ENCODE results near the gene IGSF8.

The IGSF8 gene

DNA sequence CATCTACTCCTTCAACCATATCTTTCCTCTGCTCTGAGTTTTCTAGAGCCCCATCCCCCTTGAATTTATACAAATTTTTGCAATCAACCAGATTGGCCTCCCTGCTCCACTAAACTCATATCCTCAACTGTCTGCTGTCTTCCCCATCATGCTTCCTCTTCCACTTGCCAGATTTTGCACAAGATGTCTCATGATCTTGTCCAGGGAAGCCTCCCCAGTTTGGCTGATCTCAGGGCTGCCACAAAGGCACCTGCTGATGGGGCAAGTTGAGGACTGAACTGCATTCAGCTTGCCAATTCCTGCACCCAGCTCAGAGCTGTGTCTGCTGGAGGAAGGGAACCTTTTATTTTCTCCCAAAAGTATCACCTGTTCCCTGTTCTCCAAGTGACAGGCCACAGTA lies 20.9 kb downstream of the IGSF8 start:
- H3K27ac Mint-ChIP-seq, result no peak overlapping the region
- TF ChIP-seq CTCF (IDR thresholded peaks at IDR 0.05), result no peak
- no peaks in the 10 kb centered on the region for H3K9me3 Mint-ChIP-seq
- H3K4me3 Mint-ChIP-seq, result no peak overlapping the region
- H3K4me1 Mint-ChIP-seq, result no peaks in the 10 kb centered on the region
- no peak for DNase-seq
- H3K36me3 Mint-ChIP-seq (ENCODE audit: low read depth), result no peaks in the 10 kb centered on the region
- peaks cover 95% of the 10 kb centered on the region for H3K27me3 Mint-ChIP-seq (ENCODE audit: low read depth, poor library complexity)

- no peak for DNase-seq
- no peaks in the 10 kb centered on the region for H3K9me3 Mint-ChIP-seq
- no peak for TF ChIP-seq CTCF (IDR thresholded peaks at IDR 0.05)
- H3K4me1 Mint-ChIP-seq, result no peaks in the 10 kb centered on the region
- H3K27me3 Mint-ChIP-seq (ENCODE audit: low read depth, poor library complexity), result peaks cover 95% of the 10 kb centered on the region
- H3K4me3 Mint-ChIP-seq, result no peak overlapping the region
- H3K27ac Mint-ChIP-seq, result no peak overlapping the region
- H3K36me3 Mint-ChIP-seq (ENCODE audit: low read depth), result no peaks in the 10 kb centered on the region
Measured at GRCh38 chr1:160076295-160076694, 22.1 kb downstream of the IGSF8 start.

DNA sequence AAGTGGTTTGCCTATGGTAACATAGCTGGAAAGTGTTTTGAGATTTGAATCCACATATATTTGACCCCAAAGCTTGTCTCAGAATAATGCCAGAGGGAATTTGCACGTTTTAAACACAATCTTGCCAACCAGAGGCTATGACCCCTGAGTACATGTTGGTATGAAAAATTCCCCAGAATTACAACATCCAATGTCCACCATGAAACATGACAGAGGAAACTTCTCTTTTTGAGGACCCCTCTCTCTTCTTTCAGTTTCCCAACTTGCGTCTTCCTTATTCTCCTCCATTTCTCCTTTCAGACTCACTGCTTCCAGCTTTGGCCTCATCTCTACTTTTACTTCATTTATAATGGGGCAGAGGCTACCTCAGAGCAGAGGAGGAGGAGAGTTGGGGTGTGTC lies 22.6 kb downstream of the IGSF8 start:
- Mint-ChIP-seq H3K36me3 (ENCODE audit: low read depth) (no peaks in the 10 kb centered on the region), H3K4me1 (peaks cover under 1% of the 10 kb centered on the region), H3K27ac (no peak overlapping the region), H3K4me3 (no peak overlapping the region), H3K27me3 (ENCODE audit: low read depth, poor library complexity) (peaks cover 95% of the 10 kb centered on the region), H3K9me3 (no peaks in the 10 kb centered on the region)
- TF ChIP-seq CTCF (IDR thresholded peaks at IDR 0.05), result no peak
- no peak for DNase-seq

DNA sequence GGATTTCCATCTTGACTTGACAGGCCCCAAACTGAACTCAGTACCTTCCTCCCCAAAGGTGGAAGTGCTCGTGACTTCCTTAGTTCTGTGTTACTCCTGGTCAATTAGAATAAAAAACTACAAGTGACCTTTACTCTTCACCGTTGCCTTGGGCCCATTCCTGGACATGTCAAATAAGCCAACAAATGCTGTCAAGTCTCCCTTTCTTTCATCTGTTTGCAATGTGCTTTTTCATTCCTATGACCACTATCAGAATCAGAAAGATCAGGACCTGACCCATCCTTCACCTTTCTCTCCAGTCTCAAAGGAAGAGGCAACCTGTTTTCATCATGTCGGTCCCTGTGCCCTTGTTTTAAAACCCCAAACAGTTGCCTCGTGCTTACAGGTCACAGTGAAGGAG lies 23.6 kb downstream of the IGSF8 start:
- Mint-ChIP-seq H3K9me3 (no peaks in the 10 kb centered on the region), H3K27ac (no peak overlapping the region), H3K4me3 (no peak overlapping the region), H3K4me1 (peaks cover 9% of the 10 kb centered on the region), H3K27me3 (ENCODE audit: low read depth, poor library complexity) (peaks cover 95% of the 10 kb centered on the region), H3K36me3 (ENCODE audit: low read depth) (no peaks in the 10 kb centered on the region)
- TF ChIP-seq CTCF (IDR thresholded peaks at IDR 0.05), result no peak
- DNase-seq, result no peak

GRCh38 chr1:160071289-160071688 lies 27.1 kb downstream of the IGSF8 start:
- TF ChIP-seq CTCF (IDR thresholded peaks at IDR 0.05), result no peak
- H3K27me3 Mint-ChIP-seq (ENCODE audit: low read depth, poor library complexity), result peaks cover 79% of the 10 kb centered on the region
- H3K27ac Mint-ChIP-seq, result no peak overlapping the region
- no peak for DNase-seq
- no peaks in the 10 kb centered on the region for H3K36me3 Mint-ChIP-seq (ENCODE audit: low read depth)
- H3K9me3 Mint-ChIP-seq, result no peaks in the 10 kb centered on the region
- no peak overlapping the region for H3K4me3 Mint-ChIP-seq
- H3K4me1 Mint-ChIP-seq, result peaks cover 36% of the 10 kb centered on the region

DNA sequence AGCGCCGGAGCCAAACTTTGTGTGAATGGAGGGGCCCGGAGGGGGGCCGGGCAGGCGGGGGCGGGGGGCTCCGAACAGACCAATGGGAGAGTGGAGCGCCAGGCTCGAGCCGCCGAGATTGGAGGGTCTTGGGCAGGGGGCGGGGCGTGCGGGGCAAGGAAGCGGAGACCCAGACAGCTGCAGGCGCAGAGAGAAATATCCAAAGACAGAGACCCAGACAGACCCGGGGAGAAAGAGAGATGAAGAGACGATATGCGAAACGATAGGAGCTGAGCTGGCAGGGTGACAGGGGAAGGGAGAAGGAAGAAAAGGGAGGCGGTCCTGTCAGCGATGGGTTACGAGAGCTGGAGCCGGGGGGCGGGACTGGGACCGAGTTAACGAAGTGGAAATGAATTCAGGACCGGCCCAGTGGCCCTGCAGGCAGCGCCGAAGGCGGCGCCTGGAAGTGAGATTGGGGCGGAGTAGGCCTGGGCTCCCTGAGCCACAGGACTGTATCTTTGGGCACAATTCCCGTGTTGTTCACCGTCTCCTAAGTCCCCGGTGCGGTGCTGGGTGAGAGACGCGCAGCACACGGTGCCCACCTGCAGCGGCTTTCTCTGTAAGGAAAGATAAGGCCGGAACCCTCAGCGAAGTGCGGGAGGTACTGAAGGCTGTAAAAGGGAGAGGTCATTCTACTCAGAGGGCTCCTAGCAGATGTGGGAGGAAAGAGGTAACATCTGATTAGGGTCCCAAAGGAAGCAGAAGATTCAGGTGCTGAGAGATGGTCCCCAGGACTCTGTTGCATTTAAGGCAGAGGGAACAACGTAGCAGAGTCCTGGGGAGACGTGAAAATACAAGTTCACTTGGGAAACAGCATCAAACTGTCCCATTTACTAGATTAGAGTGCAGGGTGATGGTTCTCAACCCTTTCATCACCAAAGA lies 27.9 kb downstream of the IGSF8 start:
- Mint-ChIP-seq H3K9me3 (no peaks in the 10 kb centered on the region), H3K4me3 (peak overlapping the region; percentile 90), H3K4me1 (peaks cover 40% of the 10 kb centered on the region), H3K27me3 (ENCODE audit: low read depth, poor library complexity) (peaks cover 78% of the 10 kb centered on the region), H3K27ac (no peak overlapping the region), H3K36me3 (ENCODE audit: low read depth) (no peaks in the 10 kb centered on the region)
- DNase-seq, result peak; percentile 94
- TF ChIP-seq CTCF (IDR thresholded peaks at IDR 0.05), result no peak

Data from nephron progenitor cell (in vitro differentiated cells).